MCF 10A (cell line): ENCODE measurements around the gene PUM2. TPM values are rescaled to one million over a fixed set of nuclear protein-coding genes. Genes with fewer than 3 reads are reported as not detected.
A peak's percentile ranks its signal among the peaks of the same experiment; 100 is the strongest.

Source experiments
- BruUV-seq: library from RNA; stranded (reverse); fragments of 400-500 nt; replicated peaks from 2 replicates; lab custom pipeline; 2021; lab: Mats Ljungman, UMichigan
- CTCF ChIA-PET: fragments of 300-600 bp; sonication (Branson Sonifier 250); formaldehyde crosslinking; extraction: SDS; loops from one replicate; lab custom pipeline; 2021; ENCODE audit warnings: antibody characterized with exemption, inconsistent platforms; lab: Yijun Ruan, JAX
- POLR2A ChIA-PET: fragments of 300-600, 350-650 bp; sonication (Branson Sonifier 250); formaldehyde crosslinking; extraction: SDS; loops from one replicate; lab custom pipeline; 2020; ENCODE audit warnings: antibody characterized with exemption, inconsistent platforms; lab: Yijun Ruan, JAX
- DNase-seq: peaks from one replicate; pipeline ENCODE4 v3.0.0-alpha.2; 2018; ENCODE audit not compliant: unreplicated experiment
- H3K27ac Mint-ChIP-seq: one replicate; pipeline ENCODE4 v1.8.0; 2022; ENCODE audit warnings: mild to moderate bottlenecking, low read depth, mixed read lengths; ENCODE audit not compliant: unreplicated experiment
- H3K27me3 Mint-ChIP-seq: one replicate; pipeline ENCODE4 v1.8.0; 2022; ENCODE audit warnings: mixed read lengths; ENCODE audit not compliant: insufficient read depth, unreplicated experiment
- H3K36me3 Mint-ChIP-seq: one replicate; pipeline ENCODE4 v1.8.0; 2022; ENCODE audit warnings: mild to moderate bottlenecking, moderate library complexity, mixed read lengths; ENCODE audit not compliant: insufficient read depth, unreplicated experiment
- H3K4me1 Mint-ChIP-seq: one replicate; pipeline ENCODE4 v1.8.0; 2022; ENCODE audit warnings: mixed read lengths; ENCODE audit not compliant: insufficient read depth, unreplicated experiment
- H3K4me3 Mint-ChIP-seq: one replicate; pipeline ENCODE4 v1.8.0; 2022; ENCODE audit warnings: mild to moderate bottlenecking, moderate library complexity, mixed read lengths; ENCODE audit not compliant: unreplicated experiment
- H3K9me3 Mint-ChIP-seq: one replicate; pipeline ENCODE4 v1.8.0; 2022; ENCODE audit warnings: mixed read lengths; ENCODE audit not compliant: unreplicated experiment
- intact Hi-C: fragments of 100-400 bp; cut with micrococcal nuclease; formaldehyde crosslinking; loops from 2 replicates; pipeline ENCODE4 v1.14.1; 2022
- total RNA-seq: library from RNA; stranded (reverse); gene quantifications from 2 replicates; pipeline ENCODE4 v1.2.3, GENCODE V29; 2022
- TF ChIP-seq, protein P1 (sequence below): fragments of 200-600 bp; IDR thresholded peaks from one replicate; pipeline ENCODE4 v1.8.0; 2022; ENCODE audit warnings: antibody characterized with exemption, mild to moderate bottlenecking; ENCODE audit not compliant: unreplicated experiment

Gene PUM2
- total RNA-seq, 1 experiment from 2014 or later = 86.7 TPM

DNA sequence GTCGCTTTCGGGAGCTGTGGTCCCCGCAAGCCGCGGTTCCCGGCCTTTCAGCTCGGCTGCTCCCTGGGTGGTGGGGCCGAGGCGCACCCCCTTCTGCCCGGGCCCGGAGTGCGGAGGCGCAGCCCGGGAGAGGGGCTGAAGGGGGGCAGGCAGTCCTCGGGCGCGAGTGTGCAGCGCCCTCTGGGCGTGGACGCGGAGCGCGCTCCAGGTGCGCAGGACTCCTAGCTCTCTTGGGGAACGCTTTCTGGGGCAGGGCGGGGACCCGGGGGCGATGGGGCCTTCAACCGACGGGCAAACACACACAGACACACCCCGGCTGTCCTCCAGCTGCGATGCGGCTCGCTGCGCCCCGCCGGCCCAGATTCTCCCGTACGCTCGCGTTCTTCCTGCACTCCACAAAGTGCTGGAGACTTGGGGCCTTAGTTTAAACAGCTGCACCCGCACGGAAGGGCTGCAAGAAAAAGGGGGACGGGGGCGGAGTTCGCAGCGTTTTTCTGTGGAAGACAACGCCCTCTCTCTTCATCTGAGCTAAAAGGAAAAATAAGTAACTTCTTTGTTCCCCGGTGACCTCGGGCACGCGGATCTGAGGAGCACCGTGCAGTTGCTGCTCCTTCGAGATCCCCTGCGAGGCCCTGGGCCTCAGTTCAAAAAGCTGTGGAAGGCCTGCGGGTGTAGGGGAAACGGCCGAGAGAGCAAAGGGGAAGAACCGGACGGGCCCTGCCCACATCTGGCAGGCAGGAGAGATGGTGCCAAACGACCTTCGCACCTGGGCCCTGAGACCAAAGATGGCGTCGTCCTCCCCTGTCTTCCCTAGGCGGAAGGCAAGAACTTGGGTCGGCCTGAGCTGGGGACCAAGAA lies 125.1 kb downstream of the PUM2 start:
- intact Hi-C loops = loop anchor here (1.0 to 2.0 kb wide), 5 partner anchors 46 to 123 kb away; no protein-coding TSS in a partner anchor
- TSS peak; percentile 40 for BruUV-seq
- CTCF ChIA-PET = interaction anchor here (0.6 to 8.4 kb wide), 50 partner anchors 8 to 415 kb away, joined by 3 to 140 read pairs (median 5); no protein-coding TSS in a partner anchor
- no peaks in the 10 kb centered on the region for H3K36me3 Mint-ChIP-seq
- H3K4me1 Mint-ChIP-seq = peaks cover 25% of the 10 kb centered on the region
- H3K9me3 Mint-ChIP-seq = no peaks in the 10 kb centered on the region
- peak overlapping the region; percentile 75 for H3K4me3 Mint-ChIP-seq
- peak; percentile 81 for DNase-seq
- peak overlapping the region; percentile 59 for H3K27ac Mint-ChIP-seq
- TF ChIP-seq, protein P1, sequence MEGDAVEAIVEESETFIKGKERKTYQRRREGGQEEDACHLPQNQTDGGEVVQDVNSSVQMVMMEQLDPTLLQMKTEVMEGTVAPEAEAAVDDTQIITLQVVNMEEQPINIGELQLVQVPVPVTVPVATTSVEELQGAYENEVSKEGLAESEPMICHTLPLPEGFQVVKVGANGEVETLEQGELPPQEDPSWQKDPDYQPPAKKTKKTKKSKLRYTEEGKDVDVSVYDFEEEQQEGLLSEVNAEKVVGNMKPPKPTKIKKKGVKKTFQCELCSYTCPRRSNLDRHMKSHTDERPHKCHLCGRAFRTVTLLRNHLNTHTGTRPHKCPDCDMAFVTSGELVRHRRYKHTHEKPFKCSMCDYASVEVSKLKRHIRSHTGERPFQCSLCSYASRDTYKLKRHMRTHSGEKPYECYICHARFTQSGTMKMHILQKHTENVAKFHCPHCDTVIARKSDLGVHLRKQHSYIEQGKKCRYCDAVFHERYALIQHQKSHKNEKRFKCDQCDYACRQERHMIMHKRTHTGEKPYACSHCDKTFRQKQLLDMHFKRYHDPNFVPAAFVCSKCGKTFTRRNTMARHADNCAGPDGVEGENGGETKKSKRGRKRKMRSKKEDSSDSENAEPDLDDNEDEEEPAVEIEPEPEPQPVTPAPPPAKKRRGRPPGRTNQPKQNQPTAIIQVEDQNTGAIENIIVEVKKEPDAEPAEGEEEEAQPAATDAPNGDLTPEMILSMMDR = peak; percentile 79
- no peaks in the 10 kb centered on the region for H3K27me3 Mint-ChIP-seq
- POLR2A ChIA-PET = interaction anchor here (0.6 to 8.2 kb wide), 32 partner anchors 8 to 392 kb away, joined by 3 to 222 read pairs (median 5); partner anchors contain the start of gene LAPTM4A

DNA sequence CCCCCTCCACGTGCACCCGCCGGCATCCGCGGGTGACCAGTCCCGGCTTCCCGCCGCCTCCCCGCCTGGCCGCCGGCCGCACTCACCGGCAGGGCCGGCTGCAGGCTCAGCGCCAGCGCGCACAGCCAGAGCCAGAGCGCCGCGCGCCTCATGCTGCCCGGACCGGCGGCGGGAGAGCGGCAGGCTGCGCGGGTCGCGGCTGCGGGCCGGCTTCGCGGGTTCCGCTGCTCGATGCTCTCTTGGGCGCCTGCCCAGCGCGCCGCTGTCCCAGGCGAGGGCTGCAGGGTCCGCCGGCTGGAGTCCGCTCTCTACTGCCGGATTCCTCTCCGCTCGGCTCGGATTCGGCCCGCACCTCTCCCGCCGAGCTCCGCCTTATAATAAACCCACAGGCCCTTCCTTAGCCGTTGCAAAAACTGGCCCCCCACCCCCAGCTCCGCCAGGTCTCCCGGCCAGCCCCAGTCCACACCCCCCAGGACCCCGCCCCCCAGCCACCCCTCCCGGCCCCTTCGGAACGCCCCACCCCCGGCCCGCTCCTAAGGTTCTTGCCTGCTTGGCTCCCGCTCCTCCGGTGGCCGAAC lies 125.8 kb downstream of the PUM2 start, which contains the start of gene SDC1:
Gene SDC1, minus strand, starts transcription at position 415 of the 578 bp plus-strand sequence. Its CDS starts 263 bp downstream, at position 152.
- BruUV-seq = no TSS peak
- POLR2A ChIA-PET = interaction anchor here (0.6 to 8.2 kb wide), 28 partner anchors 8 to 393 kb away, joined by 3 to 222 read pairs (median 5); partner anchors contain the start of gene LAPTM4A
- Mint-ChIP-seq H3K4me1 (peaks cover 24% of the 10 kb centered on the region), H3K9me3 (no peaks in the 10 kb centered on the region), H3K4me3 (peak within 1 kb of the TSS; percentile 75), H3K36me3 (peaks cover 4% of the 10 kb centered on the region), H3K27me3 (no peaks in the 10 kb centered on the region), H3K27ac (peak within 1 kb of the TSS; percentile 59)
- TF ChIP-seq, protein P1 = no peak
- peak; percentile 45 for DNase-seq
- intact Hi-C loops = loop anchor here (1.0 to 2.0 kb wide), 5 partner anchors 46 to 122 kb away; no protein-coding TSS in a partner anchor
- CTCF ChIA-PET = interaction anchor here (0.5 to 8.4 kb wide), 37 partner anchors 9 to 415 kb away, joined by 3 to 140 read pairs (median 5); no protein-coding TSS in a partner anchor

GRCh38 chr2:20224164-20224715 lies 126.4 kb downstream of the PUM2 start:
- DNase-seq = no peak
- no peaks in the 10 kb centered on the region for H3K9me3 Mint-ChIP-seq
- ChIA-PET POLR2A (interaction anchor here (0.9 to 8.2 kb wide), 12 partner anchors 8 to 394 kb away, joined by 3 to 222 read pairs (median 6); partner anchors contain the start of gene LAPTM4A), CTCF (interaction anchor here (0.5 to 8.4 kb wide), 23 partner anchors 8 to 119 kb away, joined by 3 to 140 read pairs (median 7); no protein-coding TSS in a partner anchor)
- intact Hi-C loops = loop anchor here (2.0 kb wide), 1 partner anchor 121 kb away; no protein-coding TSS in a partner anchor
- H3K4me3 Mint-ChIP-seq = peak overlapping the region; percentile 75
- H3K27me3 Mint-ChIP-seq = no peaks in the 10 kb centered on the region
- H3K4me1 Mint-ChIP-seq = peaks cover 21% of the 10 kb centered on the region
- BruUV-seq = no TSS peak
- no peak overlapping the region for H3K27ac Mint-ChIP-seq
- H3K36me3 Mint-ChIP-seq = peaks cover 4% of the 10 kb centered on the region
- TF ChIP-seq, protein P1 = no peak
